Activated naive CD4-positive, alpha-beta T cell treated with anti-CD3 and anti-CD28 coated beads, Interleukin-2, amount 50 U/mL, for 24 hours (primary cell): ENCODE results near the gene PTPRM.

Source experiments
- H3K27ac Mint-ChIP-seq: one replicate; pipeline ENCODE4 v1.8.0; 2021; ENCODE audit warnings: mild to moderate bottlenecking, mixed read lengths
- H3K27me3 Mint-ChIP-seq: one replicate; pipeline ENCODE4 v1.8.0; 2021; ENCODE audit warnings: mixed read lengths
- H3K36me3 Mint-ChIP-seq: one replicate; pipeline ENCODE4 v1.8.0; 2021; ENCODE audit warnings: mixed read lengths
- H3K4me1 Mint-ChIP-seq: one replicate; pipeline ENCODE4 v1.8.0; 2021; ENCODE audit warnings: mixed read lengths
- H3K4me3 Mint-ChIP-seq: one replicate; pipeline ENCODE4 v1.8.0; 2021; ENCODE audit warnings: mild to moderate bottlenecking, mixed read lengths
- H3K9me3 Mint-ChIP-seq: one replicate; pipeline ENCODE4 v1.8.0; 2021; ENCODE audit warnings: mixed read lengths

PTPRM gene

DNA sequence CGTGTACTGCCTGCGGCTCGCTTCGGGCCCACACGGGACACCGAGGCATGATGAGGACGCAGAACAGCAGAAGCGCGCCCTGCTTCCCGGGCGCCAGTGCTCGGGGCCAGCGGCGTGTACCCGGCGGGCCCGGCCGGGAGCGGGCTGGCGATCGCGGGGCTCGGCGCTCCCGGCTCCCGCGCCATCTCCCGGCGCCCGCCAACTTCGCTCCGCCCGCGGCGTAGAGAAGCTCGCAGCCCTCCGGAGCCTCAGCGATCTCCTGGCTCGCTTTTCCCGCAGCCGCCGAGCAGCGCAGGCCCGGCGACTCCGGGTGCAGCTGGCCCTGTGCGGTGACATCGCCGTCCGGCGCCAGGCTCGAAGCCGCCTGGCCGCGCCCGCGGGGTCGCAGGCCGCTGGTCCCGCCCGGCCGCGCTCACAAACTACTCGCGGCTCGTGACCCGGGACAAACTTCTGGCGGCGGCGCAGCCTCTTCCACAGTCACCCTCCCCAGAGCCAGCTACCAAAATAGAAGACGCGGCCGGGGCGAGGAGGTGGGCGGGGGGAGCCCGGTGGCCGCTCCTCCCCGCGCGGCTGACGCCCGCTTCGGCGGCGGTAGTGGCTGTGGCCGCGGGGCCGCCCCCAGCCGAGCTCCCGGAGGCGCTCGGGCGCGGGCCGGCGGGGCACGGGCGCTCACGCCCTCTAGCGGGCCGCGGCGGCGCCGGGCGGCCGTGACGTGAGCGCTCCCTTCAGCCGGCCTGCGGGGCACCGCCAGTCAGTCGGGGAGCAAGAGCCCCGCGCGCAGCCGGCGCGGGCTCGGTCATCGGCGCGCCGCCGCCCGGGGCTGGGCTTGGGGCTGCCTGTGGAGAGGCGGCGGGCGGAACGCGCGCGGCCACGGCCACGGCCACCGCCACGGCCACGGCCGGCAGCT lies at the start of gene PTPRM:
PTPRM (plus strand) TSS at position 750 of the 907 bp plus-strand sequence. CDS start 503 bp downstream, outside the sequence.
- peaks cover 36% of the 10 kb centered on the region for H3K27me3 Mint-ChIP-seq
- H3K27ac Mint-ChIP-seq = no peak within 1 kb of the TSS

DNA sequence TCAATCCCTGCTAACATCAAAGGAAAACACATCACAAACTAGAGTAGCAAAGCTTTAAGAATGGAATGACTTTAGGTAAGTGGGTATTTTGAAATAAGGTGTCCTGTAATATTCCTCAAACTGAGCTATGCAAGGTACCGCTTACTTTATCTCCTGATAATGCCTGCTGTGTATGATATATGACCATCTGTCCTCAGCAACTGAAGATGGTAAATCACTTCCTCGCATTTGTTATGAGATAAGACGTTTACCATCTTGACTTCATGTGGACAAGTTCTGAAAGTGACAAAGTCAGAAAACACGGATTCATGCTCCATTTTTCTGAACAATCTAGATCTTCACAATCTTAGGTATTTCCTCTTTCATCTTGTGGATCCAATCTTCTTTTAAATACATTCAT lies 49.3 kb upstream of the PTPRM start:
- no peaks in the 10 kb centered on the region for H3K36me3 Mint-ChIP-seq
- H3K4me3 Mint-ChIP-seq = no peak overlapping the region
- H3K4me1 Mint-ChIP-seq = no peaks in the 10 kb centered on the region
- no peak overlapping the region for H3K27ac Mint-ChIP-seq
- no peaks in the 10 kb centered on the region for H3K9me3 Mint-ChIP-seq
- H3K27me3 Mint-ChIP-seq = no peaks in the 10 kb centered on the region

More for the DNA sequence above, at the start of gene PTPRM:
- Mint-ChIP-seq H3K9me3 (no peaks in the 10 kb centered on the region), H3K36me3 (no peaks in the 10 kb centered on the region), H3K4me1 (no peaks in the 10 kb centered on the region), H3K4me3 (peak within 1 kb of the TSS; percentile 11)

DNA sequence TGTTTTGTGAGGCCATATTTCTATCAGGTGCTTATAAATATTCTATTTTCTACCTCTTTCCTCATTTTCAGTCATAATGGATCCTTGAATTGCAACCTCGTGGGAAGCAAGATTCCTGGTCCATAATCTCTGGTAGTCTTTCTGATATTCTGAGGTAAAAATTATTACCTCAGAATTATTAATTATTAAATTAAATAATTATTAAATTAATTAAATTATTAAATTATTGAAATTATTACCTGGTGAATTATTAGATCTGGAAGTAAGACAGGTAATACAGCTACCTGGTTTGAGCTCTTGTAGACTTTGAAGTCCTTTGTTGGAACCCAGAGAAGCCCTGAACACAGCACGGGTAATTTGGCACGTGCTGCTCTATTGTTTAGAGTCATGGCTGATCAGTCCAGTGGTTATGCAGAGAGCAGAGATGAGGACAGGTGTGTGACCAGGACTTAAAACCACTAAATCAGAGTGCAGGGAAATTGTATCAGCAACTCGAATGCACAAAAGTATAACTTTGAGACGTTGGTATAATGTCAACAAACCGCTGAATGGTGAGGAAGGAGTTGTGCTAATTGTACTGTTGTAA lies 46.8 kb upstream of the PTPRM start:
- H3K4me3 Mint-ChIP-seq = no peak overlapping the region
- no peaks in the 10 kb centered on the region for H3K4me1 Mint-ChIP-seq
- H3K27ac Mint-ChIP-seq = no peak overlapping the region
- no peaks in the 10 kb centered on the region for H3K36me3 Mint-ChIP-seq
- H3K9me3 Mint-ChIP-seq = peaks cover 1% of the 10 kb centered on the region
- no peaks in the 10 kb centered on the region for H3K27me3 Mint-ChIP-seq

DNA sequence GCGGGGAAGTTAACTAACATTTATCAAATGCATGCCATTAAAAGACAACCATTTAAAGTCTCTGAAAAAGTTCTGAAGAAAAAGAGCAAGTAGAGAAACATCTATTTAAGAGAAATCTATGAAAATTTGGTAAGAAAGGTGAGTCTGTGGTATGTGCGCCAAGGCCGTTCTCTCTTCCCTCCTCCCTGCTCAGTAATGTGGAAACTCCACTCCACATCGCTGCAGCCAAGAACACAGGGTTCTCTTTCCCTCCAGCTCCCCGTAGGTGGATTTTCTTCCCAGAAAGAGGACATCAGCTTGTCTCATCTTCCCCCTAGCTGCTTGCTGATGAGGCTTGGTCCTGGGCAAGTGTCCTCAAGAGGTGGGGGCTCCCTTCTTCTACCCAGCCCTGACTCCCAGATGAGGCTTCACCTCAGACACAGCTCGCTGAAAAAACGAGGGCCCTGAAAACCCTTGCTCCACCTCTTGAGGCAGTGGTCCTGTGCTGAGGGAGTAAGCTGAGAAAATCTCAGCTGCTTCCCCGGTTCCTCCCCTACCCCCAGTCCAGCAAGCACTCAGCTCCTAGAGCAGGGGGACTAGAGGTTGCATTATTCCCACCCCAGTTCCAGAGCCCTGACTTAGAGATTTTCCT lies 45.8 kb upstream of the PTPRM start:
- no peaks in the 10 kb centered on the region for H3K27me3 Mint-ChIP-seq
- H3K4me3 Mint-ChIP-seq = no peak overlapping the region
- H3K36me3 Mint-ChIP-seq = no peaks in the 10 kb centered on the region
- H3K4me1 Mint-ChIP-seq = no peaks in the 10 kb centered on the region
- no peak overlapping the region for H3K27ac Mint-ChIP-seq
- peaks cover 5% of the 10 kb centered on the region for H3K9me3 Mint-ChIP-seq

DNA sequence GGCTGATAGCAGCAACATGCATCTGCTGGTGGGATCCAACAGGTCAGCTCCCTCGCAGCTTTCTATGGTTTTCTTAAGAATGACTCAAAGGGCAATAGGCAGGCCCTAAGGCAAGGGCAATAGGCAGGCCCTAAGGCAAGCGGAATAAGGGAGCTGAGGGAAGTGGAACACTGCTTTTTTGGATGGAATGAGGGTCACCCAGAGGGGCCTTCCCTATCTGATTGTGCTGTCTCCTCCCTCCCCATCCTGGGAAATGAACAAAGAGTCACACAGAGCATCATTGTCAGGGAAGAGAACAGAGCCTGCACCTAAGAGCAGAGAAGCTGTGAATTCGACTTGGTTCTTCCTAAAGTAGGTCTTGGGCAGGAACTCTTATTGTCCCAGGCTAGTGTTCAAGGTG lies 43.3 kb upstream of the PTPRM start:
- H3K4me1 Mint-ChIP-seq = no peaks in the 10 kb centered on the region
- H3K36me3 Mint-ChIP-seq = no peaks in the 10 kb centered on the region
- no peaks in the 10 kb centered on the region for H3K27me3 Mint-ChIP-seq
- peaks cover 5% of the 10 kb centered on the region for H3K9me3 Mint-ChIP-seq
- H3K4me3 Mint-ChIP-seq = no peak overlapping the region
- H3K27ac Mint-ChIP-seq = no peak overlapping the region

DNA sequence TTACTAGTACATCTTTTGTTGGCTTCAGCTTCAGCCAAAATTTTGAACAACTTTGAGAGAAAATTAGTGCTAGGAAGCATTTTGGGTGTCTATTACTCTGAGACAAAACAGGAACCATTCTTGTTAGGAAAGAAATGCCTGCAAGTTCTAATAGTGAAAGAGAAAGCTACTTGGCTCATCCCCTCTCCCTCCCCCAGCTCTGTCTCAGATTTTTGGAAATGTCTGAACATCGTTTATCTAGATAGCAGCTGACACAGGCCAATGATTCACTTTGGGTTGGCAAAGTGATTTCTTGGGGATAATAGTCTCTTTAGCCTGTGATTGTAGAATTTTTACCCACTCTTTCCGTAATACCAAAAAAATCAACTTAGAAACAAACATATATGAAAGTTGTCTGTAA lies 42.3 kb upstream of the PTPRM start:
- no peaks in the 10 kb centered on the region for H3K4me1 Mint-ChIP-seq
- no peak overlapping the region for H3K4me3 Mint-ChIP-seq
- H3K9me3 Mint-ChIP-seq = peaks cover 5% of the 10 kb centered on the region
- H3K36me3 Mint-ChIP-seq = no peaks in the 10 kb centered on the region
- no peaks in the 10 kb centered on the region for H3K27me3 Mint-ChIP-seq
- H3K27ac Mint-ChIP-seq = no peak overlapping the region

DNA sequence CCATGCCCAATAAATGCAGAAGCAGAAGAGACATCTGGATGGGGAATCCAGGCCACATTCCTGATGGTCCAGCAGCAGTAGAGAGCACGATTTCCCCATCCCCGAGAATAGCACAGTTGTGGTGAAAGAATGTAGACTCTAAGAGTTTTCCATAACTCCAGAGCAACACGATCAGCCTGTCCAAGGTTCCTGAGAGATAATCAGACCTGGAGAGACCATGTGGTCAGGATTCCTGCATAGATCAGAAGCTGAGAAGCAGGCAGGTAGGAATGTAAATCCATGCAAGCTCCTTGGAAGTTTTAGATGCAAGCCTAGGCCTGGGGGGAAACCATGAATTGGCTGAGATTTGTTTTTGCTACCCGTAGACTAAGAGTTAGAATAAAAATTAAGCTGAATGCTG lies 34.2 kb upstream of the PTPRM start:
- no peak overlapping the region for H3K27ac Mint-ChIP-seq
- no peaks in the 10 kb centered on the region for H3K4me1 Mint-ChIP-seq
- H3K27me3 Mint-ChIP-seq = peaks cover 1% of the 10 kb centered on the region
- H3K36me3 Mint-ChIP-seq = no peaks in the 10 kb centered on the region
- H3K4me3 Mint-ChIP-seq = no peak overlapping the region
- no peaks in the 10 kb centered on the region for H3K9me3 Mint-ChIP-seq

DNA sequence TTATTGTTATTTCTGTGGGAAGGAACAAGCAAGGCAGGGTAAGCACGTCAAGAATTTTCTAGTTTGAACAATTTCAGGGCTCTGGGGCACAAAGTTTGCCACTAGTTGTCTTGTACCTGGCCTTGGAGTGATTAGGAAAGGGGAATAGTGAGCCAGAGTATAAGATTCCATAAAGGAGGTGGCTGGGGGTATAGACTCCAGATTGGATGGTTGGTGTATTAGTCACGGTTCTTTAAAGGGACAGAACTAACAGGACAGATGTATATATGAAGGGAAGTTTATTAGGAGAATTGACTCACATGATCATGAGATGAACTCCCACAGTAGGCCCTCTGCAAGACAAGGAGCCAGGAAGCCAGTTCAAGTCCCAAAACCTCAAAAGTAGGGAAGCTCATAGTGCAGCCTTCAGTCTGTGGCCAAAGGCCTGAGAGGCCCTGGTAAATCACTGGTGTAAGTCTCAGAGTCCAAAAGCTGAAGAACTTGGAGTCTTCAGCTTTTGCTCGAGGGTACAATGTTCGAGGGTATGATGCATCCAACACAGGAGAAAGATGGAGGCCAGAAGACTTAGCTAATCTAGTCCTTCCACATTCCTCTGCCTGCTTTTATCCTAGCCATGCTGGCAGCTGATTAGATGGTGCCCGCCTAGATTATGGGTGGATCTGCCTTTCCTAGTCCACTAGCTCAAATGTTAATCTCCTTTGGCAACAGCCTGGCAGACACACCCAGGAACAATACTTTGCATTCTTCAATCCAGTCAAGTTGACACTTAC lies 31.5 kb upstream of the PTPRM start:
- H3K36me3 Mint-ChIP-seq = no peaks in the 10 kb centered on the region
- H3K27ac Mint-ChIP-seq = no peak overlapping the region
- no peaks in the 10 kb centered on the region for H3K9me3 Mint-ChIP-seq
- no peak overlapping the region for H3K4me3 Mint-ChIP-seq
- H3K27me3 Mint-ChIP-seq = peaks cover 2% of the 10 kb centered on the region
- H3K4me1 Mint-ChIP-seq = no peaks in the 10 kb centered on the region

DNA sequence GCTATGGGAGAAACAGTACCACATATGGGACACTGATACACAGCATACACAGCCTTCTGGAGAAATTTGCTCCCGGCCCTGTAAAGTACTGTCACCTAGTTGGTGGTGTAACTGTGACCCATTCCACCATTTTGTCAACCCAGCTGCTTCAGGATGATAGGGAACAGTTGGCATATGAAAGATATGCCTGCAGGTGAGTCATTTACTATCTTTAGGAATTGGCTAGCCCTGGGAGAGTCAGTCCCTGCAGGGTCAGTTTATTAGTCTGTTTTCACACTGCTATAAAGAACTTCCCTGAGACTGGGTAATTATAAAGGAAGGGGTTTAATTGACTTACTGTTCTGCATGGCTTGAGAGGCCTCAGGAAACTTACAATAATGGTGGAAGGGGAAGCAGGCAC lies 30.0 kb upstream of the PTPRM start:
- no peaks in the 10 kb centered on the region for H3K36me3 Mint-ChIP-seq
- no peak overlapping the region for H3K27ac Mint-ChIP-seq
- H3K4me1 Mint-ChIP-seq = no peaks in the 10 kb centered on the region
- H3K9me3 Mint-ChIP-seq = no peaks in the 10 kb centered on the region
- peaks cover 2% of the 10 kb centered on the region for H3K27me3 Mint-ChIP-seq
- H3K4me3 Mint-ChIP-seq = no peak overlapping the region

DNA sequence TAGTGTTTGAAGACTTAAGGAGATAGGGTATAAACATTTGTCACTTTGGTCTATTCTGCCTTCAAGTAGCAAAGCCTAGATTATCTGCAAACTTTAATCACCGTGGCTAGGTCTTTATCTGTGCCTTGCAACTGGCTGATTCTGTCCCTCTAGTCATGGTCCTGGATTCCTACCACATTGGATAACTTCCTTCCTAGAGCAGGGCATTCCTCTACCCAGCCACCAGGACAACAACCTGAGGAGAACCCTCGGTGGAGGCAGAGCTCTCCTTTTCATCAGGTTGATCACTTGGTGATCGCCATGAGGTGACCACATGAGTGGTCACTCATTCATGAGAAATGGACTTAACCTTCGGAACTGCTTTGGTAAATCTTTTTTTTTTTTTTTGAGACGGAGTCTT lies 25.3 kb upstream of the PTPRM start:
- no peaks in the 10 kb centered on the region for H3K4me1 Mint-ChIP-seq
- H3K4me3 Mint-ChIP-seq = no peak overlapping the region
- no peaks in the 10 kb centered on the region for H3K36me3 Mint-ChIP-seq
- no peak overlapping the region for H3K27ac Mint-ChIP-seq
- H3K27me3 Mint-ChIP-seq = peaks cover 2% of the 10 kb centered on the region
- no peaks in the 10 kb centered on the region for H3K9me3 Mint-ChIP-seq

DNA sequence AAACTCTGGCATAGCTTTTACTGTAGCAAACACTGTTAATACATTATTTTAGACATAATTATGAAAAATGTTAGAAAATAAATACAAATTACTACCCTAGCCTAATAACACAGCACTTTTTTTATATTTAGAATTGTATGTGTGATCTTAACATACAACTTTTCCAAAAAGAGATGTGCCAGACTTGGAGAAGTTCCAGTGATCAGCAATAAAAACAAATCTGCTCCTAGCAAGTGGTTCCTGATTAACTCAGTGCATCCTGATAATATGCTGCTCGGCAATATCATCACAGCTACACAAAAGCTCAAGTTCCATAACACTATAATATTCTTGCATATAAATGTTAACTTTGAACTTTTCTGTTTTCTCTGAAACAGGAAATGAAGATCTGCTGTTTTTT lies 22.4 kb upstream of the PTPRM start:
- H3K9me3 Mint-ChIP-seq = no peaks in the 10 kb centered on the region
- no peaks in the 10 kb centered on the region for H3K4me1 Mint-ChIP-seq
- no peaks in the 10 kb centered on the region for H3K36me3 Mint-ChIP-seq
- no peak overlapping the region for H3K27ac Mint-ChIP-seq
- H3K4me3 Mint-ChIP-seq = no peak overlapping the region
- H3K27me3 Mint-ChIP-seq = no peaks in the 10 kb centered on the region

DNA sequence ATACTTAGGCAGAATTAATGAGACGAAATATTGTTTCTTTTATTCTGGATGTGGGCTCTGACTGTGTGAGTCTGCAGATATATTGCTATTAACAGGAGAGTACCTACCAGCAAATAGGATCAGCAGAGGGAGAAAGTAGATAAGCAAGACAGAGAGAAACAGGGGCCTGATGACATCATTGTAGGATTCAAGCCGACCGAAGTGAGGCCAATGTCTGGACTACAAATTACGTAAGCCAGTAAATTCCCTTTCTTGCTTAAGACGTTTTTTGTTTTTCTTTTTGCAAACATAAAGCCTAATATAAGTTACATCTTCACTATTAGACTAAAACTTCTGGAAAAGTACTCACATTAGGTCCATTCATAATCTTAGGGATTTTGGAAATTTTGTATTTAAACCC lies 21.4 kb upstream of the PTPRM start:
- Mint-ChIP-seq H3K27me3 (no peaks in the 10 kb centered on the region), H3K4me1 (no peaks in the 10 kb centered on the region), H3K4me3 (no peak overlapping the region), H3K9me3 (no peaks in the 10 kb centered on the region), H3K27ac (no peak overlapping the region), H3K36me3 (no peaks in the 10 kb centered on the region)

DNA sequence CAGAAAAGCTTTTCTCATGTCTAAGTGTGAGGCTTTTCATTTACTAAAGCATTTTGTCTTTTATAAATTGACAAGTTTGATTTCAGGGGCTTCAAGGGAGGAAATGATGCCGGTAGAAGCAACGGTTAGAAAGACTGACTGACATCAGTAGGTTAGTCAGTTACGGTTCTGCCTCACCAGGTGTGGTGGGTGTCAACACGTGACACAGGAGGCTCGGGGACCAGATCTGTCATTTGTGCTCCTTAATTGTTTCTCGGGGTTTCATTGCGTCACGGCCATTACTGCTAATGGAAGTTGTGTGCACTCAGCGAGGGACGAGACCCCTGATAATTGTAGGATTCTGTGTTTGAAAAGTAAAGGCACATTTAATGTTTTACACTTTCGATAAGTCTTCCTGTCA lies 18.9 kb upstream of the PTPRM start:
- H3K27me3 Mint-ChIP-seq = no peaks in the 10 kb centered on the region
- no peaks in the 10 kb centered on the region for H3K4me1 Mint-ChIP-seq
- no peaks in the 10 kb centered on the region for H3K9me3 Mint-ChIP-seq
- H3K36me3 Mint-ChIP-seq = no peaks in the 10 kb centered on the region
- H3K27ac Mint-ChIP-seq = no peak overlapping the region
- H3K4me3 Mint-ChIP-seq = no peak overlapping the region

DNA sequence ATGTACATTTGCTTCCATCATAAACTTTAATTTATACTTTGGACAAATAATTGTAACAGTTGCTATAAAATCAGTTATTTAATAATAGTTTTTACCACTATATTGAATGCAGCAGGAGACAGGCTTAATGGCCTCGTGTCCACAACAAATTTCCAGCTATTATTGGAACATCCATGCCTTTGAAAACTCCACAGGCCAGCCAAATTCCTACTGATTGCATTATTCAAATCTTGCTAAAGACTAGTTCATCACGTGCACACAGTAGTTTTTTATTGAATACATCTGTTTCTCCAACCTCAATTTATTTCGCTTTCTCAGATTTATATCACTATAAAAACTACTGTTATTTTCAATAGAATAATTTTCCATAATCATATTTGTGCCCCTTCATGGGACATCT lies 18.4 kb upstream of the PTPRM start:
- Mint-ChIP-seq H3K27me3 (no peaks in the 10 kb centered on the region), H3K4me1 (no peaks in the 10 kb centered on the region), H3K9me3 (no peaks in the 10 kb centered on the region), H3K36me3 (no peaks in the 10 kb centered on the region), H3K27ac (no peak overlapping the region), H3K4me3 (no peak overlapping the region)

DNA sequence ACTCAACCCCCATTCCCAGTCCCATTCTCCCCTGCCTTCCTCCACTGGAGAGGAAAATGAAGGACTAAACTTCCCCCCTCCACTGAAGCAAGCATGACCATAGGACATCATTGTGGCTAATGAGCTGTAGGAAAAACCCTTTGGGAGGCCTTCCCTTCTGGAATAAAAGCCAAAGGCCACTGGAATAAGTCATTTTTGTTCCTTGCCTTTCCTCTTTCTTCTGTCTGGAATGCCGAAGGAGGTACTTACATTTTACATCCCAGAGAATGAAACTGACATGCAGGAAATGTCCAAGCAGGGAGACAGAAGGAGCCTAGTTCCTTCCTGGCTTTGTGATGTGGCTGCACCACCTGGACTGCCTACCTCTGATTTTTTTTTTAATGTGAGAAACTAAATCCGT lies 9.1 kb upstream of the PTPRM start:
- no peak overlapping the region for H3K4me3 Mint-ChIP-seq
- H3K9me3 Mint-ChIP-seq = peaks cover 5% of the 10 kb centered on the region
- no peaks in the 10 kb centered on the region for H3K4me1 Mint-ChIP-seq

More for the DNA sequence above, 9.1 kb upstream of the PTPRM start:
- H3K27ac Mint-ChIP-seq = no peak overlapping the region
- H3K27me3 Mint-ChIP-seq = peaks cover 4% of the 10 kb centered on the region
- H3K36me3 Mint-ChIP-seq = no peaks in the 10 kb centered on the region
